GM12878 (cell line): ENCODE measurements around the gene PI4KB. TPM values are rescaled to one million over a fixed set of nuclear protein-coding genes. Genes with fewer than 3 reads are reported as not detected.

Experiments used
- BRCA1 ChIP-seq: IDR thresholded peaks from 2 replicates; pipeline ENCODE4 v1.6.1; 2011; ENCODE audit warnings: low read depth, low read length, improper control_type of control experiment
- HDAC2 ChIP-seq: fragments of 200-600 bp; sonication (generic); IDR thresholded peaks from 2 replicates; pipeline ENCODE4 v1.6.1; 2017
- KAT2A ChIP-seq: conservative IDR thresholded peaks from 2 replicates; pipeline ENCODE4 v1.6.1; 2011; ENCODE audit warnings: low read depth, low read length; ENCODE audit not compliant: control insufficient read depth
- NFYA ChIP-seq: IDR thresholded peaks from 2 replicates; pipeline ENCODE4 v1.6.1; 2011; ENCODE audit warnings: low read depth, mild to moderate bottlenecking, low read length, improper control_type of control experiment, borderline replicate concordance
- NR2C1 ChIP-seq: fragments of 450-650 bp; IDR thresholded peaks from 2 replicates; pipeline ENCODE4 v1.6.1; 2017; ENCODE audit warnings: antibody characterized with exemption, mild to moderate bottlenecking, moderate library complexity
- RB1 ChIP-seq: fragments of 450-650 bp; formaldehyde crosslinking; IDR thresholded peaks from 2 replicates; pipeline ENCODE4 v1.6.1; 2017; ENCODE audit warnings: mild to moderate bottlenecking, borderline replicate concordance
- SMARCA5 ChIP-seq: fragments of 450-650 bp; IDR thresholded peaks from 2 replicates; pipeline ENCODE4 v1.6.1; 2017; ENCODE audit warnings: mild to moderate bottlenecking
- SREBF2 ChIP-seq: IDR thresholded peaks from 2 replicates; pipeline ENCODE4 v1.6.1; 2012; ENCODE audit warnings: mild to moderate bottlenecking, low read length
- ZNF217 ChIP-seq: fragments of 450-650 bp; IDR thresholded peaks from 2 replicates; pipeline ENCODE4 v1.6.1; 2017; ENCODE audit warnings: antibody characterized with exemption, mild to moderate bottlenecking
- ZSCAN29 ChIP-seq: fragments of 450-650 bp; IDR thresholded peaks from 2 replicates; pipeline ENCODE4 v1.6.1; 2017; ENCODE audit warnings: mild to moderate bottlenecking, moderate library complexity
- polyA plus RNA-seq, 11 experiments: library from polyadenylated mRNA; depleted of rRNA in 4 of 11; unstranded in 6 of 11; stranded (reverse) in 5 of 11; fragments of >200 nt; fragmentation: Nextera tagmentation in 4 of 11; fragmentation: Illumina TruSeq in 1 of 11; extraction: Ambion mirVana in 4 of 11; extraction: Trizol in 1 of 11; gene quantifications; 1 replicate in 1 of 11; 2 replicates in 10 of 11; pipeline versions ENCODE4 v1.2.1 to v1.2.3, GENCODE V29; 2011 to 2016; ENCODE audit warnings: inconsistent platforms in 2 of 11, missing spikeins in 2 of 11, low read depth in 1 of 11
- total RNA-seq, 4 experiments: library from RNA; depleted of rRNA in 3 of 4; stranded (reverse); fragments of >200 nt in 3 of 4; fragmentation: Illumina TruSeq in 1 of 4; extraction: Trizol in 1 of 4; gene quantifications; 2 replicates each; pipeline versions ENCODE4 v1.2.1 to v1.2.3, GENCODE V29; 2013 to 2021
- TF ChIP-seq, protein P1 (sequence below): fragments of 450-650 bp; IDR thresholded peaks from 2 replicates; pipeline ENCODE4 v1.6.1; 2014; ENCODE audit warnings: mild to moderate bottlenecking
- TF ChIP-seq, protein P2 (sequence below): fragments of 450-650 bp; IDR thresholded peaks from 2 replicates; pipeline ENCODE4 v1.6.1; 2017; ENCODE audit warnings: mild to moderate bottlenecking, low read depth, inconsistent platforms; ENCODE audit not compliant: poor library complexity, severe bottlenecking
- TF ChIP-seq, protein P3 (sequence below): IDR thresholded peaks from 2 replicates; pipeline ENCODE4 v1.6.1; 2012; ENCODE audit warnings: low read length, inconsistent platforms
- TF ChIP-seq, protein P4 (sequence below): fragments of 450-650 bp; IDR thresholded peaks from 2 replicates; pipeline ENCODE4 v1.6.1; 2018; ENCODE audit warnings: mild to moderate bottlenecking, low read depth, moderate library complexity; ENCODE audit not compliant: partially characterized antibody
- TF ChIP-seq, protein P5 (sequence below): fragments of 450-650 bp; formaldehyde crosslinking; IDR thresholded peaks from 2 replicates; pipeline ENCODE4 v1.5.0; 2022; ENCODE audit warnings: mild to moderate bottlenecking, missing genetic modification characterization
- TF ChIP-seq, protein P6 (sequence below): fragments of 450-650 bp; conservative IDR thresholded peaks from 2 replicates; pipeline ENCODE4 v1.6.1; 2017; ENCODE audit warnings: mild to moderate bottlenecking, moderate library complexity

The PI4KB gene
- total and polyA plus RNA-seq, 10 of the 15 experiments (the other 5 are each of a cell fraction or from before 2014, with no cell fraction given): 3.3 to 88.3 (median 51.7) TPM

DNA sequence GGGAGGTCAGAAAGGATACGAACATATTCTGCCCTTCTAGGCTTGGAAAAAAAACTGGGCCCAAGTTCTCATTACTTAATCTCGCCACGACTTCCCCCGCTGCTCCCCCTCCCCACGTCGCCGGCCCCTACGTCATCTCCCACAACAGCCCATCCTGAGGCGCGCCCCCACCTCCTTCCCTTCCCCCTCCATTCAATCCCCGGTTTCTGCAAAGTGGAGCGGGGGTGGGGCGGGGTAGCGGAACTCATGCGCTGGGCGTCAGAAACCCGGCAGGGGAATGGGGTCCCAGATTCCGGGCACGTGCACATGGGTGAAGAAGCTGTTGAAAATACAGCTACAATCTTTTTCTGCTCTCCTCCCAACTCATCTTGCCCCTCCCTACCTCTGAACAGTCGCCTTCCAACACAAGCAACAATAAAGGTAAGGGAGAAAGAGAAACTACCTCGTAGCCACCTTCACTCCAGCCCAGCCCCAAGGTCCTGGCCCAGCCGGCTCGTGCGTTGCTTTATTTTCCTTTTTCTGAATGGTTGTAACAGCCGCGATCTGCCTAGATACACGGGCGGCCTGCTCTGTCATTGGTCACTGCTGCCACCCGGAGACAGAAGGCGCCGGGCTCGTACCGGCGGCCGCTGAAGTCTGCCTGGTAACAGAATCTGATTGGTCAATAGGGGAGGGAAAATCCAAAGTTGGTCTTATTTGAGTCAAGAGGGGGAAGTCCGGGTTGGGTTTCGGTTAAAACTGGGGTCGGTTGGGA lies 19.7 kb upstream of the PI4KB start, which contains the start of gene RFX5 (continued):
- TF ChIP-seq, protein P1, sequence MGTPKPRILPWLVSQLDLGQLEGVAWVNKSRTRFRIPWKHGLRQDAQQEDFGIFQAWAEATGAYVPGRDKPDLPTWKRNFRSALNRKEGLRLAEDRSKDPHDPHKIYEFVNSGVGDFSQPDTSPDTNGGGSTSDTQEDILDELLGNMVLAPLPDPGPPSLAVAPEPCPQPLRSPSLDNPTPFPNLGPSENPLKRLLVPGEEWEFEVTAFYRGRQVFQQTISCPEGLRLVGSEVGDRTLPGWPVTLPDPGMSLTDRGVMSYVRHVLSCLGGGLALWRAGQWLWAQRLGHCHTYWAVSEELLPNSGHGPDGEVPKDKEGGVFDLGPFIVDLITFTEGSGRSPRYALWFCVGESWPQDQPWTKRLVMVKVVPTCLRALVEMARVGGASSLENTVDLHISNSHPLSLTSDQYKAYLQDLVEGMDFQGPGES: peak; percentile 63; the same call in 1 of the 2 replicates
- TF ChIP-seq ZSCAN29 (no peak), BRCA1 (no peak), SREBF2 (no peak), HDAC2 (no peak), NFYA (no peak; the same call in 1 of the 2 replicates), SMARCA5 (no peak), ZNF217 (no peak), NR2C1 (no peak), RB1 (no peak; the same call in 1 of the 2 replicates), KAT2A (no peak)
- TF ChIP-seq, protein P2, sequence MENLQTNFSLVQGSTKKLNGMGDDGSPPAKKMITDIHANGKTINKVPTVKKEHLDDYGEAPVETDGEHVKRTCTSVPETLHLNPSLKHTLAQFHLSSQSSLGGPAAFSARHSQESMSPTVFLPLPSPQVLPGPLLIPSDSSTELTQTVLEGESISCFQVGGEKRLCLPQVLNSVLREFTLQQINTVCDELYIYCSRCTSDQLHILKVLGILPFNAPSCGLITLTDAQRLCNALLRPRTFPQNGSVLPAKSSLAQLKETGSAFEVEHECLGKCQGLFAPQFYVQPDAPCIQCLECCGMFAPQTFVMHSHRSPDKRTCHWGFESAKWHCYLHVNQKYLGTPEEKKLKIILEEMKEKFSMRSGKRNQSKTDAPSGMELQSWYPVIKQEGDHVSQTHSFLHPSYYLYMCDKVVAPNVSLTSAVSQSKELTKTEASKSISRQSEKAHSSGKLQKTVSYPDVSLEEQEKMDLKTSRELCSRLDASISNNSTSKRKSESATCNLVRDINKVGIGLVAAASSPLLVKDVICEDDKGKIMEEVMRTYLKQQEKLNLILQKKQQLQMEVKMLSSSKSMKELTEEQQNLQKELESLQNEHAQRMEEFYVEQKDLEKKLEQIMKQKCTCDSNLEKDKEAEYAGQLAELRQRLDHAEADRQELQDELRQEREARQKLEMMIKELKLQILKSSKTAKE: no peak
- TF ChIP-seq, protein P3, sequence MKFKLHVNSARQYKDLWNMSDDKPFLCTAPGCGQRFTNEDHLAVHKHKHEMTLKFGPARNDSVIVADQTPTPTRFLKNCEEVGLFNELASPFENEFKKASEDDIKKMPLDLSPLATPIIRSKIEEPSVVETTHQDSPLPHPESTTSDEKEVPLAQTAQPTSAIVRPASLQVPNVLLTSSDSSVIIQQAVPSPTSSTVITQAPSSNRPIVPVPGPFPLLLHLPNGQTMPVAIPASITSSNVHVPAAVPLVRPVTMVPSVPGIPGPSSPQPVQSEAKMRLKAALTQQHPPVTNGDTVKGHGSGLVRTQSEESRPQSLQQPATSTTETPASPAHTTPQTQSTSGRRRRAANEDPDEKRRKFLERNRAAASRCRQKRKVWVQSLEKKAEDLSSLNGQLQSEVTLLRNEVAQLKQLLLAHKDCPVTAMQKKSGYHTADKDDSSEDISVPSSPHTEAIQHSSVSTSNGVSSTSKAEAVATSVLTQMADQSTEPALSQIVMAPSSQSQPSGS: peak; percentile 64
- TF ChIP-seq, protein P4, sequence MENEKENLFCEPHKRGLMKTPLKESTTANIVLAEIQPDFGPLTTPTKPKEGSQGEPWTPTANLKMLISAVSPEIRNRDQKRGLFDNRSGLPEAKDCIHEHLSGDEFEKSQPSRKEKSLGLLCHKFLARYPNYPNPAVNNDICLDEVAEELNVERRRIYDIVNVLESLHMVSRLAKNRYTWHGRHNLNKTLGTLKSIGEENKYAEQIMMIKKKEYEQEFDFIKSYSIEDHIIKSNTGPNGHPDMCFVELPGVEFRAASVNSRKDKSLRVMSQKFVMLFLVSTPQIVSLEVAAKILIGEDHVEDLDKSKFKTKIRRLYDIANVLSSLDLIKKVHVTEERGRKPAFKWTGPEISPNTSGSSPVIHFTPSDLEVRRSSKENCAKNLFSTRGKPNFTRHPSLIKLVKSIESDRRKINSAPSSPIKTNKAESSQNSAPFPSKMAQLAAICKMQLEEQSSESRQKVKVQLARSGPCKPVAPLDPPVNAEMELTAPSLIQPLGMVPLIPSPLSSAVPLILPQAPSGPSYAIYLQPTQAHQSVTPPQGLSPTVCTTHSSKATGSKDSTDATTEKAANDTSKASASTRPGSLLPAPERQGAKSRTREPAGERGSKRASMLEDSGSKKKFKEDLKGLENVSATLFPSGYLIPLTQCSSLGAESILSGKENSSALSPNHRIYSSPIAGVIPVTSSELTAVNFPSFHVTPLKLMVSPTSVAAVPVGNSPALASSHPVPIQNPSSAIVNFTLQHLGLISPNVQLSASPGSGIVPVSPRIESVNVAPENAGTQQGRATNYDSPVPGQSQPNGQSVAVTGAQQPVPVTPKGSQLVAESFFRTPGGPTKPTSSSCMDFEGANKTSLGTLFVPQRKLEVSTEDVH: peak; percentile 56
- TF ChIP-seq, protein P5, sequence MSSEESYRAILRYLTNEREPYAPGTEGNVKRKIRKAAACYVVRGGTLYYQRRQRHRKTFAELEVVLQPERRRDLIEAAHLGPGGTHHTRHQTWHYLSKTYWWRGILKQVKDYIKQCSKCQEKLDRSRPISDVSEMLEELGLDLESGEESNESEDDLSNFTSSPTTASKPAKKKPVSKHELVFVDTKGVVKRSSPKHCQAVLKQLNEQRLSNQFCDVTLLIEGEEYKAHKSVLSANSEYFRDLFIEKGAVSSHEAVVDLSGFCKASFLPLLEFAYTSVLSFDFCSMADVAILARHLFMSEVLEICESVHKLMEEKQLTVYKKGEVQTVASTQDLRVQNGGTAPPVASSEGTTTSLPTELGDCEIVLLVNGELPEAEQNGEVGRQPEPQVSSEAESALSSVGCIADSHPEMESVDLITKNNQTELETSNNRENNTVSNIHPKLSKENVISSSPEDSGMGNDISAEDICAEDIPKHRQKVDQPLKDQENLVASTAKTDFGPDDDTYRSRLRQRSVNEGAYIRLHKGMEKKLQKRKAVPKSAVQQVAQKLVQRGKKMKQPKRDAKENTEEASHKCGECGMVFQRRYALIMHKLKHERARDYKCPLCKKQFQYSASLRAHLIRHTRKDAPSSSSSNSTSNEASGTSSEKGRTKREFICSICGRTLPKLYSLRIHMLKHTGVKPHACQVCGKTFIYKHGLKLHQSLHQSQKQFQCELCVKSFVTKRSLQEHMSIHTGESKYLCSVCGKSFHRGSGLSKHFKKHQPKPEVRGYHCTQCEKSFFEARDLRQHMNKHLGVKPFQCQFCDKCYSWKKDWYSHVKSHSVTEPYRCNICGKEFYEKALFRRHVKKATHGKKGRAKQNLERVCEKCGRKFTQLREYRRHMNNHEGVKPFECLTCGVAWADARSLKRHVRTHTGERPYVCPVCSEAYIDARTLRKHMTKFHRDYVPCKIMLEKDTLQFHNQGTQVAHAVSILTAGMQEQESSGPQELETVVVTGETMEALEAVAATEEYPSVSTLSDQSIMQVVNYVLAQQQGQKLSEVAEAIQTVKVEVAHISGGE (CRISPR knock-in tag): 0 out of 2 replicates have a peak, but pooled peaks have one; percentile 5
- TF ChIP-seq, protein P6, sequence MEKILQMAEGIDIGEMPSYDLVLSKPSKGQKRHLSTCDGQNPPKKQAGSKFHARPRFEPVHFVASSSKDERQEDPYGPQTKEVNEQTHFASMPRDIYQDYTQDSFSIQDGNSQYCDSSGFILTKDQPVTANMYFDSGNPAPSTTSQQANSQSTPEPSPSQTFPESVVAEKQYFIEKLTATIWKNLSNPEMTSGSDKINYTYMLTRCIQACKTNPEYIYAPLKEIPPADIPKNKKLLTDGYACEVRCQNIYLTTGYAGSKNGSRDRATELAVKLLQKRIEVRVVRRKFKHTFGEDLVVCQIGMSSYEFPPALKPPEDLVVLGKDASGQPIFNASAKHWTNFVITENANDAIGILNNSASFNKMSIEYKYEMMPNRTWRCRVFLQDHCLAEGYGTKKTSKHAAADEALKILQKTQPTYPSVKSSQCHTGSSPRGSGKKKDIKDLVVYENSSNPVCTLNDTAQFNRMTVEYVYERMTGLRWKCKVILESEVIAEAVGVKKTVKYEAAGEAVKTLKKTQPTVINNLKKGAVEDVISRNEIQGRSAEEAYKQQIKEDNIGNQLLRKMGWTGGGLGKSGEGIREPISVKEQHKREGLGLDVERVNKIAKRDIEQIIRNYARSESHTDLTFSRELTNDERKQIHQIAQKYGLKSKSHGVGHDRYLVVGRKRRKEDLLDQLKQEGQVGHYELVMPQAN: no peak; the same call in 1 of the 2 replicates
